ENCODE measurements around the gene NUDT9.

DNA sequence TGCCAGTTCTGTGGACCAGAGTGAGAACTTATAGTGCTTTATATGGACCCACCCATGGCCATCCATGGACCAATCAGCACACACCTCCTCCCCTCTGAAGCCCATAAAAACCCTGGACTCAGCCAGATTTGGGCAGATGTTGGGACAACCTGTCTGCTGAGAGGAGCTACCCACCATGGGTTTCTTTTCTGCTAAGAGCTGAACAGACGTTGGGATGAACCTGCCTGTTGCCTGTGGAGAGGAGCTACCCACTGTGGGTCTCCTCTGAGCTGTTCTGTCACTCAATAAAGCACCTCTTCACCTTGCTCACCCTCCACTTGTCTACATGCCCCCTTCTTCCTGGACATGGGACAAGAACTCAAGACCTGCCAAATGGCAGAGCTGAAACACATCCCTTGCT lies 22.4 kb upstream of the NUDT9 start:
- TF ChIP-seq TAF1 (IDR thresholded peaks at IDR 0.05; ENCODE audit: borderline replicate concordance, insufficient read depth, low read length): no peak
- TF ChIP-seq, protein P1, sequence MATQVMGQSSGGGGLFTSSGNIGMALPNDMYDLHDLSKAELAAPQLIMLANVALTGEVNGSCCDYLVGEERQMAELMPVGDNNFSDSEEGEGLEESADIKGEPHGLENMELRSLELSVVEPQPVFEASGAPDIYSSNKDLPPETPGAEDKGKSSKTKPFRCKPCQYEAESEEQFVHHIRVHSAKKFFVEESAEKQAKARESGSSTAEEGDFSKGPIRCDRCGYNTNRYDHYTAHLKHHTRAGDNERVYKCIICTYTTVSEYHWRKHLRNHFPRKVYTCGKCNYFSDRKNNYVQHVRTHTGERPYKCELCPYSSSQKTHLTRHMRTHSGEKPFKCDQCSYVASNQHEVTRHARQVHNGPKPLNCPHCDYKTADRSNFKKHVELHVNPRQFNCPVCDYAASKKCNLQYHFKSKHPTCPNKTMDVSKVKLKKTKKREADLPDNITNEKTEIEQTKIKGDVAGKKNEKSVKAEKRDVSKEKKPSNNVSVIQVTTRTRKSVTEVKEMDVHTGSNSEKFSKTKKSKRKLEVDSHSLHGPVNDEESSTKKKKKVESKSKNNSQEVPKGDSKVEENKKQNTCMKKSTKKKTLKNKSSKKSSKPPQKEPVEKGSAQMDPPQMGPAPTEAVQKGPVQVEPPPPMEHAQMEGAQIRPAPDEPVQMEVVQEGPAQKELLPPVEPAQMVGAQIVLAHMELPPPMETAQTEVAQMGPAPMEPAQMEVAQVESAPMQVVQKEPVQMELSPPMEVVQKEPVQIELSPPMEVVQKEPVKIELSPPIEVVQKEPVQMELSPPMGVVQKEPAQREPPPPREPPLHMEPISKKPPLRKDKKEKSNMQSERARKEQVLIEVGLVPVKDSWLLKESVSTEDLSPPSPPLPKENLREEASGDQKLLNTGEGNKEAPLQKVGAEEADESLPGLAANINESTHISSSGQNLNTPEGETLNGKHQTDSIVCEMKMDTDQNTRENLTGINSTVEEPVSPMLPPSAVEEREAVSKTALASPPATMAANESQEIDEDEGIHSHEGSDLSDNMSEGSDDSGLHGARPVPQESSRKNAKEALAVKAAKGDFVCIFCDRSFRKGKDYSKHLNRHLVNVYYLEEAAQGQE (IDR thresholded peaks at IDR 0.05; ENCODE audit: insufficient read depth in 1 of 2, low read depth in 2 of 2, low read length in 2 of 2): no peak
